ENCODE data around the gene ALOX12. TPM values are rescaled to one million over a fixed set of nuclear protein-coding genes. Genes with fewer than 3 reads are reported as not detected.
"Not testable (repeated sequence)": the region's sequence is repeated elsewhere in the genome, so short reads cannot be mapped to it uniquely, and the experiment has no call there.

ALOX12 gene
- total RNA-seq, 3 donors from 2014 or later, result not detected

GRCh38 chr17:6953689-6954088, 42.2 kb upstream of the ALOX12 start:
- Histone ChIP-seq H3K27me3 (no peaks in the 10 kb centered on the region), H3K9me3 (no peaks in the 10 kb centered on the region), H3K4me1 (no peaks in the 10 kb centered on the region), H3K36me3 (no peaks in the 10 kb centered on the region), H3K27ac (no peak overlapping the region), H3K4me3 (no peak overlapping the region)
- intact Hi-C loops (cut with DNase I; ENCODE audit: low total_unique reads), result no loop called here
- no peak for DNase-seq (ENCODE audit: low spot score in 2 of 2)
- TF ChIP-seq POLR2A (IDR thresholded peaks at IDR 0.05), result no peak

GRCh38 chr17:6959700-6960099, 36.1 kb upstream of the ALOX12 start:
- no peaks in the 10 kb centered on the region for H3K4me1 ChIP-seq
- no peaks in the 10 kb centered on the region for H3K27me3 ChIP-seq
- no peak overlapping the region for H3K27ac ChIP-seq
- H3K4me3 ChIP-seq, result no peak overlapping the region
- intact Hi-C loops (cut with DNase I; ENCODE audit: low total_unique reads), result loop anchor here (5.0 kb wide), 1 partner anchor 67 kb away; no protein-coding TSS in a partner anchor
- no peak for TF ChIP-seq POLR2A (IDR thresholded peaks at IDR 0.05)
- TF ChIP-seq CTCF (IDR thresholded peaks at IDR 0.05), result no peak
- TF ChIP-seq POLR2AphosphoS5 (IDR thresholded peaks at IDR 0.05), result no peak
- no peaks in the 10 kb centered on the region for H3K9me3 ChIP-seq
- no peak for DNase-seq (ENCODE audit: low spot score in 2 of 2)
- no peaks in the 10 kb centered on the region for H3K36me3 ChIP-seq

GRCh38 chr17:6969323-6969726, 26.5 kb upstream of the ALOX12 start:
- no peak for TF ChIP-seq CTCF (IDR thresholded peaks at IDR 0.05)
- no peak for TF ChIP-seq POLR2A (IDR thresholded peaks at IDR 0.05)
- TF ChIP-seq POLR2AphosphoS5 (IDR thresholded peaks at IDR 0.05), result no peak
- Histone ChIP-seq H3K27ac (no peak overlapping the region), H3K36me3 (no peaks in the 10 kb centered on the region), H3K27me3 (no peaks in the 10 kb centered on the region), H3K9me3 (no peaks in the 10 kb centered on the region), H3K4me1 (no peaks in the 10 kb centered on the region), H3K4me3 (no peak overlapping the region)
- no peak for DNase-seq (ENCODE audit: low spot score in 2 of 2)
- intact Hi-C loops (cut with DNase I; ENCODE audit: low total_unique reads), result no loop called here

- H3K27ac ChIP-seq, result no peak overlapping the region
- TF ChIP-seq CTCF (IDR thresholded peaks at IDR 0.05), result no peak
- no peak for TF ChIP-seq POLR2A (IDR thresholded peaks at IDR 0.05)
- TF ChIP-seq POLR2AphosphoS5 (IDR thresholded peaks at IDR 0.05), result no peak
- DNase-seq (ENCODE audit: low spot score in 2 of 2), result no peak
- no peaks in the 10 kb centered on the region for H3K36me3 ChIP-seq
- no peaks in the 10 kb centered on the region for H3K4me1 ChIP-seq
- H3K9me3 ChIP-seq, result no peaks in the 10 kb centered on the region
- intact Hi-C loops (cut with DNase I; ENCODE audit: low total_unique reads), result no loop called here
- H3K27me3 ChIP-seq, result no peaks in the 10 kb centered on the region
- H3K4me3 ChIP-seq, result no peak overlapping the region
Observed at GRCh38 chr17:6970992-6971391, 24.9 kb upstream of the ALOX12 start.

GRCh38 chr17:6979440-6979839, 16.4 kb upstream of the ALOX12 start:
- DNase-seq (ENCODE audit: low spot score in 2 of 2), result not testable (repeated sequence)

GRCh38 chr17:6981426-6981825, 14.4 kb upstream of the ALOX12 start:
- intact Hi-C loops (cut with DNase I; ENCODE audit: low total_unique reads), result no loop called here
- Histone ChIP-seq H3K36me3 (no peaks in the 10 kb centered on the region), H3K27ac (no peak overlapping the region), H3K4me3 (no peak overlapping the region), H3K9me3 (no peaks in the 10 kb centered on the region), H3K4me1 (no peaks in the 10 kb centered on the region), H3K27me3 (no peaks in the 10 kb centered on the region)
- TF ChIP-seq CTCF (IDR thresholded peaks at IDR 0.05), result no peak
- TF ChIP-seq POLR2A (IDR thresholded peaks at IDR 0.05), result no peak
- TF ChIP-seq POLR2AphosphoS5 (IDR thresholded peaks at IDR 0.05), result no peak
- no peak for DNase-seq (ENCODE audit: low spot score in 2 of 2)

More at GRCh38 chr17:6979440-6979839, 16.4 kb upstream of the ALOX12 start:
- H3K4me3 ChIP-seq; intact Hi-C loops (cut with DNase I; ENCODE audit: low total_unique reads); H3K27me3 ChIP-seq; H3K4me1 ChIP-seq; H3K36me3 ChIP-seq; H3K9me3 ChIP-seq; H3K27ac ChIP-seq: not testable (repeated sequence)
